B cell (primary cell): Measurements from ENCODE around the gene MLIP. TPM values are rescaled to one million over a fixed set of nuclear protein-coding genes. Genes with fewer than 3 reads are reported as not detected.

Experiments
- ATAC-seq: fragments of 200-7000 bp; cut with Tn5 transposase; one replicate; pipeline ENCODE4 v1.10.0; 2021; ENCODE audit warnings: low read depth, mild to moderate bottlenecking, moderate number of reproducible peaks, moderate library complexity
- CTCF ChIA-PET: fragments of 350-600 bp; sonication (Branson Sonifier 250); formaldehyde crosslinking; loops from one replicate; lab custom pipeline; 2021; ENCODE audit warnings: antibody characterized with exemption, inconsistent platforms; lab: Charles Lee
- POLR2A ChIA-PET: fragments of 350-600 bp; sonication (Branson Sonifier 250); formaldehyde crosslinking; loops from one replicate; lab custom pipeline; 2021; ENCODE audit warnings: antibody characterized with exemption; lab: Charles Lee
- DNase-seq: peaks from one replicate; pipeline ENCODE4 v3.0.0; 2013
- H2AFZ ChIP-seq: 2 replicates; pipeline ENCODE4 v1.6.1; 2012; ENCODE audit warnings: mild to moderate bottlenecking, low read depth, low read length; ENCODE audit not compliant: insufficient read depth, poor library complexity, severe bottlenecking
- H3K27ac ChIP-seq, 2 donors: 1 replicate in 1 of 2; 2 replicates in 1 of 2; pipeline ENCODE4 v1.5.1; 2012 to 2013; ENCODE audit warnings: low read length in 2 of 2, mild to moderate bottlenecking in 2 of 2, moderate library complexity in 1 of 2
- H3K27me3 ChIP-seq, 4 experiments: fragments of 200-600 bp in 1 of 4; sonication (generic) in 1 of 4; replicated peaks in 1 of 4; 1 replicate in 2 of 4; 2 replicates in 2 of 4; pipeline versions ENCODE4 v1.6.1 to v1.7.0; 2013 to 2016; ENCODE audit warnings: low read length in 3 of 4, mild to moderate bottlenecking in 2 of 4, mixed read lengths in 1 of 4, moderate library complexity in 1 of 4; ENCODE audit not compliant: insufficient read depth in 4 of 4, control insufficient read depth in 3 of 4; ENCODE audit errors: control extremely low read depth in 1 of 4
- H3K36me3 ChIP-seq, 2 experiments: replicated peaks in 1 of 2; 1 replicate in 1 of 2; 2 replicates in 1 of 2; pipeline versions ENCODE4 v1.6.1 to v1.7.1; 2013; ENCODE audit warnings: low read length in 1 of 2; ENCODE audit not compliant: insufficient read depth in 2 of 2, control insufficient read depth in 1 of 2; ENCODE audit errors: control extremely low read depth in 1 of 2, extremely low read depth in 1 of 2
- H3K4me1 ChIP-seq, 2 donors: fragments of 200-600 bp in 1 of 2; sonication (generic) in 1 of 2; 1 replicate in 1 of 2; 2 replicates in 1 of 2; pipeline versions ENCODE4 v1.5.1 to v1.6.1; 2013 to 2017; ENCODE audit warnings: low read length in 2 of 2; ENCODE audit not compliant: control insufficient read depth in 2 of 2, insufficient read depth in 2 of 2
- H3K4me2 ChIP-seq: replicated peaks from 2 replicates; pipeline ENCODE3; 2012; ENCODE audit warnings: mild to moderate bottlenecking, low read depth, low read length; ENCODE audit not compliant: poor library complexity, severe bottlenecking
- H3K4me3 ChIP-seq, 5 experiments: fragments of 200-600 bp in 1 of 5; sonication (generic) in 1 of 5; 1 replicate in 3 of 5; 2 replicates in 2 of 5; pipeline versions ENCODE4 v1.5.1 to v1.7.0; 2011 to 2016; ENCODE audit warnings: low read length in 4 of 5, mild to moderate bottlenecking in 4 of 5, low read depth in 2 of 5, control low read depth in 1 of 5, moderate library complexity in 1 of 5; ENCODE audit not compliant: insufficient read depth in 1 of 5; ENCODE audit errors: control extremely low read depth in 1 of 5, extremely low read depth in 1 of 5
- H3K79me2 ChIP-seq: fragments of 200-600 bp; sonication (generic); one replicate; pipeline ENCODE4 v1.6.0; 2016; ENCODE audit warnings: low read length; ENCODE audit not compliant: control insufficient read depth, insufficient read depth
- H3K9ac ChIP-seq: fragments of 200-600 bp; sonication (generic); 2 replicates; pipeline ENCODE4 v1.6.1; 2017; ENCODE audit warnings: mild to moderate bottlenecking, low read length, moderate library complexity
- H3K9me3 ChIP-seq, 3 donors: one replicate each; pipeline versions ENCODE4 v1.6.1 to v1.7.1; 2013; ENCODE audit warnings: low read length in 2 of 3; ENCODE audit not compliant: control insufficient read depth in 2 of 3, insufficient read depth in 1 of 3; ENCODE audit errors: control extremely low read depth in 1 of 3
- H4K20me1 ChIP-seq: 2 replicates; pipeline ENCODE4 v1.6.0; 2012; ENCODE audit warnings: mild to moderate bottlenecking, low read length; ENCODE audit not compliant: insufficient read depth, control insufficient read depth, poor library complexity, severe bottlenecking
- H3K27ac Mint-ChIP-seq: one replicate; pipeline ENCODE4 v1.8.0; 2021; ENCODE audit warnings: mixed read lengths
- H3K27me3 Mint-ChIP-seq: one replicate; pipeline ENCODE4 v1.8.0; 2021; ENCODE audit warnings: mixed read lengths
- H3K4me1 Mint-ChIP-seq: one replicate; pipeline ENCODE4 v1.8.0; 2021; ENCODE audit warnings: mixed read lengths
- H3K4me3 Mint-ChIP-seq: one replicate; pipeline ENCODE4 v1.8.0; 2021; ENCODE audit warnings: mixed read lengths
- H3K9me3 Mint-ChIP-seq: one replicate; pipeline ENCODE4 v1.8.0; 2022; ENCODE audit warnings: mixed read lengths; ENCODE audit not compliant: insufficient read depth
- EZH2 ChIP-seq: IDR thresholded peaks from 2 replicates; pipeline ENCODE4 v1.6.1; 2012; ENCODE audit warnings: borderline replicate concordance, low read depth, mild to moderate bottlenecking, moderate library complexity, low read length; ENCODE audit not compliant: insufficient read depth, poor library complexity, severe bottlenecking
- WGBS: methylation state at CpG from one replicate; pipeline ENCODE4 v1.1.5; 2013; ENCODE audit warnings: missing lambda C conversion rate; ENCODE audit not compliant: insufficient coverage; 5-methylcytosine and 5-hydroxymethylcytosine counted together
- intact Hi-C: fragments of 100-400 bp; cut with micrococcal nuclease; formaldehyde crosslinking; loops from one replicate; pipeline ENCODE4 v1.10.0; 2022
- polyA plus RNA-seq: library from polyadenylated mRNA; depleted of rRNA; stranded (reverse); fragments of >200 nt; gene quantifications from 2 replicates; pipeline ENCODE4 v1.2.3, GENCODE V29; 2012
- total RNA-seq, 2 donors: library from RNA; stranded (reverse); fragments of 120-200 nt in 1 of 2; gene quantifications; 1 replicate in 1 of 2; 2 replicates in 1 of 2; pipeline versions ENCODE4 v1.2.3 to v1.2.4, GENCODE V29; 2013 to 2022
- TF ChIP-seq, protein P1 (sequence below): fragments of 200-600 bp; IDR thresholded peaks from one replicate; pipeline ENCODE4 v1.8.0; 2022; ENCODE audit warnings: antibody characterized with exemption, mild to moderate bottlenecking

The MLIP gene
- total and polyA plus RNA-seq, 2 donors (not counting 1 experiment from before 2014, with no cell fraction given), result not detected

DNA sequence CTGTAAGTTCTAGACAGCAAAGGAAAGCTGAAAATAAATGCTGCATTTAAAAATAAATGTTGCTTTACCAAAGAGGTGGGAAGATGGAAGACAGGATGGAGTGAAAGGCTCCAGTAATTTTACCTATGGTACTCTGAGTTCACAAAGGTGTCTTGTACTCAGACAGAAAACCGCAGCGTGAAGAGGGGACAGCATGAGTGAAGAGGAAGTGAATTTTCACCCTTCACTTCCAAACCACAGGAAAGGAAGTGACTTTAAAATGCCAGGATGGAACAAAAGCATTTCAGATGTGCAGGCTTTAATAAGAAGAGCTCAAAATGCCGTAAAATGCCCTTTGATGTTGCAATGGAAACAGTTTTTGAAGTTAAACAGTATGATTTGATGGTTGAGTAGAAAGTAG, 105.8 kb downstream of the MLIP start:
- POLR2A ChIA-PET, result no interaction called here
- Histone ChIP-seq H3K27me3 (no peaks in the 10 kb centered on the region), H3K36me3 (no peaks in the 10 kb centered on the region), H3K4me1 (no peaks in the 10 kb centered on the region), H3K9me3 (no peaks in the 10 kb centered on the region), H3K79me2 (no peaks in the 10 kb centered on the region), H3K27ac (no peak overlapping the region), H2AFZ (no peak overlapping the region), H3K9ac (no peak overlapping the region), H3K4me2 (no peak overlapping the region), H3K4me3 (no peak overlapping the region), H4K20me1 (no peaks in the 10 kb centered on the region)
- intact Hi-C loops, result no loop called here
- CTCF ChIA-PET, result no interaction called here
- Mint-ChIP-seq H3K27ac (no peak overlapping the region), H3K4me3 (no peak overlapping the region), H3K9me3 (no peaks in the 10 kb centered on the region), H3K27me3 (no peaks in the 10 kb centered on the region), H3K4me1 (peaks cover 6% of the 10 kb centered on the region)
- no peak for ATAC-seq
- no peak for DNase-seq
- TF ChIP-seq EZH2, result no peak
- TF ChIP-seq, protein P1, sequence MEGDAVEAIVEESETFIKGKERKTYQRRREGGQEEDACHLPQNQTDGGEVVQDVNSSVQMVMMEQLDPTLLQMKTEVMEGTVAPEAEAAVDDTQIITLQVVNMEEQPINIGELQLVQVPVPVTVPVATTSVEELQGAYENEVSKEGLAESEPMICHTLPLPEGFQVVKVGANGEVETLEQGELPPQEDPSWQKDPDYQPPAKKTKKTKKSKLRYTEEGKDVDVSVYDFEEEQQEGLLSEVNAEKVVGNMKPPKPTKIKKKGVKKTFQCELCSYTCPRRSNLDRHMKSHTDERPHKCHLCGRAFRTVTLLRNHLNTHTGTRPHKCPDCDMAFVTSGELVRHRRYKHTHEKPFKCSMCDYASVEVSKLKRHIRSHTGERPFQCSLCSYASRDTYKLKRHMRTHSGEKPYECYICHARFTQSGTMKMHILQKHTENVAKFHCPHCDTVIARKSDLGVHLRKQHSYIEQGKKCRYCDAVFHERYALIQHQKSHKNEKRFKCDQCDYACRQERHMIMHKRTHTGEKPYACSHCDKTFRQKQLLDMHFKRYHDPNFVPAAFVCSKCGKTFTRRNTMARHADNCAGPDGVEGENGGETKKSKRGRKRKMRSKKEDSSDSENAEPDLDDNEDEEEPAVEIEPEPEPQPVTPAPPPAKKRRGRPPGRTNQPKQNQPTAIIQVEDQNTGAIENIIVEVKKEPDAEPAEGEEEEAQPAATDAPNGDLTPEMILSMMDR, result no peak
- 0% methylated on average over 1 of the region's 3 CpGs for WGBS

DNA sequence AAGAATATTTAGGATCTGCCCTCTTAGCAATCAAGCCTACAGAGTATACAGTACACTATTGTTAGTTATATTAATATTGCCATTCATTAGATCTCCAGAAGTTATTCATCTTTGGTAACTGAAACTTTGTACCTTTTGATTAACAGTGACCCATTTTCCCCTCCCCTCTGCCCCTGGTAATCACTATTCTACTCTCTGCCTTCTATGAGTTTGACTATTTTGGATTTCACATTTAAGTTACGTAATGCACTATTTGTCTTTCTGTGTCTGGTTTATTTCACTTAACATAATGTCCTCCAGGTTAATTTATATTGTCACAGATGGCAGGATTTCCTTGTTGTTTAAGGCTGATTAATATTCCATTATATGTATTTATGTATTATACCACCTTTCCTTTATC, 111.0 kb downstream of the MLIP start:
- H3K4me1 Mint-ChIP-seq, result no peaks in the 10 kb centered on the region
- no CpG with 5 or more reads among the region's 1 CpG for WGBS

More for the DNA sequence above, 111.0 kb downstream of the MLIP start:
- no peak overlapping the region for H3K4me3 Mint-ChIP-seq
- no peak for TF ChIP-seq EZH2
- TF ChIP-seq, protein P1, result no peak
- Histone ChIP-seq H4K20me1 (no peaks in the 10 kb centered on the region), H3K27me3 (no peaks in the 10 kb centered on the region), H3K79me2 (no peaks in the 10 kb centered on the region), H2AFZ (no peak overlapping the region), H3K36me3 (no peaks in the 10 kb centered on the region), H3K4me1 (no peaks in the 10 kb centered on the region), H3K4me2 (no peak overlapping the region), H3K27ac (no peak overlapping the region), H3K9ac (no peak overlapping the region), H3K4me3 (no peak overlapping the region), H3K9me3 (no peaks in the 10 kb centered on the region)
- no peak overlapping the region for H3K27ac Mint-ChIP-seq
- H3K27me3 Mint-ChIP-seq, result no peaks in the 10 kb centered on the region
- no peak for ATAC-seq
- CTCF ChIA-PET, result no interaction called here
- DNase-seq, result no peak
- H3K9me3 Mint-ChIP-seq, result no peaks in the 10 kb centered on the region
- POLR2A ChIA-PET, result no interaction called here
- intact Hi-C loops, result no loop called here
